ENCODE measurements around the gene NDST1.

DNA sequence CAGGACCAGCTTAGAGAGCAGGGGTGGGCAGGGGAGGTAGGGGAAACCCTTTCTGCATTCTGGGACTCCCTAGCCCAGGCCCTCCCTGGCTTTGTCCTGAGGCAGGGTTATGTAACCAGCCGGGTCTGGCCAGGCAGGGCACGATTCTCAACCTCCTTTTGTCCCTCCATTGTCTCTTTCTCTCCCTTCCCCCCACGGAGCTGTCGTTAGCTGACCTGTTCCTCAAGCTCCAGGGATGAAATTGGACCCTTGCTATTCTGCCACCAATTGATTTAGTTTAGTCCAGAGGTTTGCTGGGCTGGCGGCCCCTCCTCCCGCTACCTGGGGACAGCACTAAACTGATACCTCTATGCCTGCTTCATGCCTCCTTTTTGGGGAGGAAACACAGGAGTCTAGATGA is 9.4 kb upstream of the NDST1 start:
- TF ChIP-seq, protein P1, sequence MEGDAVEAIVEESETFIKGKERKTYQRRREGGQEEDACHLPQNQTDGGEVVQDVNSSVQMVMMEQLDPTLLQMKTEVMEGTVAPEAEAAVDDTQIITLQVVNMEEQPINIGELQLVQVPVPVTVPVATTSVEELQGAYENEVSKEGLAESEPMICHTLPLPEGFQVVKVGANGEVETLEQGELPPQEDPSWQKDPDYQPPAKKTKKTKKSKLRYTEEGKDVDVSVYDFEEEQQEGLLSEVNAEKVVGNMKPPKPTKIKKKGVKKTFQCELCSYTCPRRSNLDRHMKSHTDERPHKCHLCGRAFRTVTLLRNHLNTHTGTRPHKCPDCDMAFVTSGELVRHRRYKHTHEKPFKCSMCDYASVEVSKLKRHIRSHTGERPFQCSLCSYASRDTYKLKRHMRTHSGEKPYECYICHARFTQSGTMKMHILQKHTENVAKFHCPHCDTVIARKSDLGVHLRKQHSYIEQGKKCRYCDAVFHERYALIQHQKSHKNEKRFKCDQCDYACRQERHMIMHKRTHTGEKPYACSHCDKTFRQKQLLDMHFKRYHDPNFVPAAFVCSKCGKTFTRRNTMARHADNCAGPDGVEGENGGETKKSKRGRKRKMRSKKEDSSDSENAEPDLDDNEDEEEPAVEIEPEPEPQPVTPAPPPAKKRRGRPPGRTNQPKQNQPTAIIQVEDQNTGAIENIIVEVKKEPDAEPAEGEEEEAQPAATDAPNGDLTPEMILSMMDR (IDR thresholded peaks at IDR 0.05), result no peak
- TF ChIP-seq POLR2AphosphoS5 (IDR thresholded peaks at IDR 0.05) (no peak), EP300 (IDR thresholded peaks at IDR 0.05; ENCODE audit: low read depth) (no peak)

Data from transverse colon (tissue), 4 donors.